Panc1 (cell line): Measurements from ENCODE around the gene TSPAN5.

Experiments used
- CTCF ChIP-seq: fragments of 450-650 bp; IDR thresholded peaks from 2 replicates; pipeline ENCODE4 v1.5.1; 2017; ENCODE audit warnings: mild to moderate bottlenecking
- POLR2AphosphoS5 ChIP-seq: IDR thresholded peaks from 2 replicates; pipeline ENCODE4 v1.6.1; 2012; ENCODE audit warnings: mild to moderate bottlenecking, low read depth, low read length, moderate library complexity
- SIN3A ChIP-seq: IDR thresholded peaks from 2 replicates; pipeline ENCODE4 v1.6.1; 2012; ENCODE audit warnings: low read depth, mild to moderate bottlenecking, low read length, moderate library complexity, borderline replicate concordance; ENCODE audit not compliant: insufficient read depth
- TCF7L2 ChIP-seq: IDR thresholded peaks from 2 replicates; pipeline ENCODE4 v1.6.1; 2011; ENCODE audit warnings: mild to moderate bottlenecking, low read depth, low read length, inconsistent platforms
- TF ChIP-seq, protein P1 (sequence below), 2 experiments: IDR thresholded peaks; 2 replicates each; pipeline ENCODE4 v1.6.1; 2011 to 2012; ENCODE audit warnings: low read depth in 2 of 2, control low read depth in 1 of 2, low read length in 1 of 2, mild to moderate bottlenecking in 1 of 2, moderate library complexity in 1 of 2; ENCODE audit not compliant: insufficient read depth in 1 of 2

GRCh38 chr4:98619180-98619579 lies 39.2 kb downstream of the TSPAN5 start:
- TF ChIP-seq CTCF (no peak), POLR2AphosphoS5 (no peak), SIN3A (no peak), TCF7L2 (no peak)
- TF ChIP-seq, protein P1, sequence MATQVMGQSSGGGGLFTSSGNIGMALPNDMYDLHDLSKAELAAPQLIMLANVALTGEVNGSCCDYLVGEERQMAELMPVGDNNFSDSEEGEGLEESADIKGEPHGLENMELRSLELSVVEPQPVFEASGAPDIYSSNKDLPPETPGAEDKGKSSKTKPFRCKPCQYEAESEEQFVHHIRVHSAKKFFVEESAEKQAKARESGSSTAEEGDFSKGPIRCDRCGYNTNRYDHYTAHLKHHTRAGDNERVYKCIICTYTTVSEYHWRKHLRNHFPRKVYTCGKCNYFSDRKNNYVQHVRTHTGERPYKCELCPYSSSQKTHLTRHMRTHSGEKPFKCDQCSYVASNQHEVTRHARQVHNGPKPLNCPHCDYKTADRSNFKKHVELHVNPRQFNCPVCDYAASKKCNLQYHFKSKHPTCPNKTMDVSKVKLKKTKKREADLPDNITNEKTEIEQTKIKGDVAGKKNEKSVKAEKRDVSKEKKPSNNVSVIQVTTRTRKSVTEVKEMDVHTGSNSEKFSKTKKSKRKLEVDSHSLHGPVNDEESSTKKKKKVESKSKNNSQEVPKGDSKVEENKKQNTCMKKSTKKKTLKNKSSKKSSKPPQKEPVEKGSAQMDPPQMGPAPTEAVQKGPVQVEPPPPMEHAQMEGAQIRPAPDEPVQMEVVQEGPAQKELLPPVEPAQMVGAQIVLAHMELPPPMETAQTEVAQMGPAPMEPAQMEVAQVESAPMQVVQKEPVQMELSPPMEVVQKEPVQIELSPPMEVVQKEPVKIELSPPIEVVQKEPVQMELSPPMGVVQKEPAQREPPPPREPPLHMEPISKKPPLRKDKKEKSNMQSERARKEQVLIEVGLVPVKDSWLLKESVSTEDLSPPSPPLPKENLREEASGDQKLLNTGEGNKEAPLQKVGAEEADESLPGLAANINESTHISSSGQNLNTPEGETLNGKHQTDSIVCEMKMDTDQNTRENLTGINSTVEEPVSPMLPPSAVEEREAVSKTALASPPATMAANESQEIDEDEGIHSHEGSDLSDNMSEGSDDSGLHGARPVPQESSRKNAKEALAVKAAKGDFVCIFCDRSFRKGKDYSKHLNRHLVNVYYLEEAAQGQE (IDR thresholded peaks at IDR 0.05; ENCODE audit: insufficient read depth in 1 of 2, low read depth in 2 of 2, low read length in 1 of 2), result no peak
